ENCODE results near the gene CLDN6. TPM values are rescaled to one million over a fixed set of nuclear protein-coding genes. Genes with fewer than 3 reads are reported as not detected.
"Not testable (repeated sequence)": the region's sequence is repeated elsewhere in the genome, so short reads cannot be mapped to it uniquely, and the experiment has no call there.

The CLDN6 gene
- polyA plus RNA-seq, 1 experiment = 0.07 TPM

DNA sequence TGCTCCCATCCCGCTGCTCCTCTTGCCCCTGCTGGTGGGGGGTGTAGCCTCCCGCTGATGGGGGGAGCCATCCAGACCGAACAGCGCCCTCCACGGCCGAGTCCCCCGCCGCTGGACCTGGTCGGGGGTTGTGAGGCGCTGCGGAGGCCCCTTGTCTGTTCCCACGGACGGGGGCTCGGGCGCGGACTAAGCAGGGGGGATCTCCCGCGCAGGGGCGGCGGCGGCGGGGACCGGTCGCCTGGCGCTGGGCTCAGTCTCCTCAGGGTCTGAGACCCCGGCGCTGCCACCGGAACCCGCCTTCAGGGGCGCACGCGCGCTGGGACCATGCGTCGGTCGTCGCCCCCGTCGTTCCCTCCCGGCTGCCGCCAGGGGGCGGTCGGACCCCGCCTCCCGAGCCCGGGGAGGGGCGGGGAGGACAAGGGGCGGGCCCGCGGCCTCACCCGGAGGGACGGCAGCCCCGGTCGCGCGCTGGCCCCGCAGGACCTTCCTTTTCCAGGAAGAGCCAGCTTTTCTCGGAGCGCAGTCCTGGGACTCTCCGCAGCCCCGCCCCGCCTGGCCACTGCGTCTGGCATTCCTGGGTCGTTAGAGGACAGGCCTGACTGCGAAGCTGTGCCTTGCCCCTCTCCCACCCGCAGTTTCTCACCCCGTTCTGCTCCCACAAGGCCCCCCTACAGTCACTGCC, 41.2 kb upstream of the CLDN6 start:
- Histone ChIP-seq H3K27me3 (ENCODE audit: control insufficient read depth, insufficient read depth, low read length) (no peaks in the 10 kb centered on the region), H3K4me3 (ENCODE audit: low read depth, low read length) (peak overlapping the region; percentile 79), H3K9me3 (ENCODE audit: control insufficient read depth, insufficient read depth, low read length) (no peaks in the 10 kb centered on the region), H3K27ac (ENCODE audit: low read depth, low read length) (peak overlapping the region; percentile 57)
- POLR2A ChIA-PET = interaction anchor here (0.7 to 1.1 kb wide), 4 partner anchors 36 to 107 kb away, joined by 3 to 4 read pairs (median 3); partner anchors contain the start of genes HCFC1R1, THOC6 and ZNF213
- TF ChIP-seq, protein P1, sequence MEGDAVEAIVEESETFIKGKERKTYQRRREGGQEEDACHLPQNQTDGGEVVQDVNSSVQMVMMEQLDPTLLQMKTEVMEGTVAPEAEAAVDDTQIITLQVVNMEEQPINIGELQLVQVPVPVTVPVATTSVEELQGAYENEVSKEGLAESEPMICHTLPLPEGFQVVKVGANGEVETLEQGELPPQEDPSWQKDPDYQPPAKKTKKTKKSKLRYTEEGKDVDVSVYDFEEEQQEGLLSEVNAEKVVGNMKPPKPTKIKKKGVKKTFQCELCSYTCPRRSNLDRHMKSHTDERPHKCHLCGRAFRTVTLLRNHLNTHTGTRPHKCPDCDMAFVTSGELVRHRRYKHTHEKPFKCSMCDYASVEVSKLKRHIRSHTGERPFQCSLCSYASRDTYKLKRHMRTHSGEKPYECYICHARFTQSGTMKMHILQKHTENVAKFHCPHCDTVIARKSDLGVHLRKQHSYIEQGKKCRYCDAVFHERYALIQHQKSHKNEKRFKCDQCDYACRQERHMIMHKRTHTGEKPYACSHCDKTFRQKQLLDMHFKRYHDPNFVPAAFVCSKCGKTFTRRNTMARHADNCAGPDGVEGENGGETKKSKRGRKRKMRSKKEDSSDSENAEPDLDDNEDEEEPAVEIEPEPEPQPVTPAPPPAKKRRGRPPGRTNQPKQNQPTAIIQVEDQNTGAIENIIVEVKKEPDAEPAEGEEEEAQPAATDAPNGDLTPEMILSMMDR (IDR thresholded peaks at IDR 0.05; ENCODE audit: low read depth, low read length) = peak; percentile 61
- peak; percentile 33 for DNase-seq (ENCODE audit: low read depth, low spot score)
- CTCF ChIA-PET = interaction anchor here (0.6 to 2.7 kb wide), 25 partner anchors 10 to 167 kb away, joined by 3 to 57 read pairs (median 5); no protein-coding TSS in a partner anchor

DNA sequence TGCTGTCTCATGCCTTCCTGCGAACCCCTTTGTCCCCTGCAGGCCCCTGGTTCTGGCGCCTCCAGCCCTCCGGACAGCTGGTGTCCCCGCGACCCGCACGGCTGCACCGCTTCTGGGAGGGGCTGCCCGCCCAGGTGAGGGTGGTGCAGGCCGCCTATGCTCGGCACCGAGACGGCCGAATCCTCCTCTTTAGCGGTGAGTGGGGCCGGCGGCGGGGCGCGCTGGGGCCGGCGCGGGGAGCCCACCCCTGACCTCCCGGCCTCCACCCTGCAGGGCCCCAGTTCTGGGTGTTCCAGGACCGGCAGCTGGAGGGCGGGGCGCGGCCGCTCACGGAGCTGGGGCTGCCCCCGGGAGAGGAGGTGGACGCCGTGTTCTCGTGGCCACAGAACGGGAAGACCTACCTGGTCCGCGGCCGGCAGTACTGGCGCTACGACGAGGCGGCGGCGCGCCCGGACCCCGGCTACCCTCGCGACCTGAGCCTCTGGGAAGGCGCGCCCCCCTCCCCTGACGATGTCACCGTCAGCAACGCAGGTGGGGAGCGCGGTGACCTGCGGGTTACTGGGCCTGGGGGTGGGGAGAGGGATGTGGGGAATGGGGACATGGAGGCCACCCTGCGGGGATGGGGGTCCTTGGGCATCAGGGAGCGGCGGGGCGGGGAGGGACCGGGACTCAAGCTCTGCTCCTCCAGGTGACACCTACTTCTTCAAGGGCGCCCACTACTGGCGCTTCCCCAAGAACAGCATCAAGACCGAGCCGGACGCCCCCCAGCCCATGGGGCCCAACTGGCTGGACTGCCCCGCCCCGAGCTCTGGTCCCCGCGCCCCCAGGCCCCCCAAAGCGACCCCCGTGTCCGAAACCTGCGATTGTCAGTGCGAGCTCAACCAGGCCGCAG, 40.4 kb upstream of the CLDN6 start:
- TF ChIP-seq, protein P1 (IDR thresholded peaks at IDR 0.05; ENCODE audit: low read depth, low read length) = no peak
- ChIA-PET POLR2A (interaction anchor here (0.5 to 1.1 kb wide), 5 partner anchors 35 to 129 kb away, joined by 3 to 4 read pairs (median 3); partner anchors contain the start of genes HCFC1R1, OR1F1, THOC6 and ZNF213), CTCF (interaction anchor here (0.5 to 2.7 kb wide), 14 partner anchors 10 to 184 kb away, joined by 3 to 57 read pairs (median 6); no protein-coding TSS in a partner anchor)
- no peaks in the 10 kb centered on the region for H3K27me3 ChIP-seq (ENCODE audit: control insufficient read depth, insufficient read depth, low read length)
- H3K9me3 ChIP-seq (ENCODE audit: control insufficient read depth, insufficient read depth, low read length) = no peaks in the 10 kb centered on the region
- no peak for DNase-seq (ENCODE audit: low read depth, low spot score)
- peak overlapping the region; percentile 79 for H3K4me3 ChIP-seq (ENCODE audit: low read depth, low read length)
- H3K27ac ChIP-seq (ENCODE audit: low read depth, low read length) = no peak overlapping the region

DNA sequence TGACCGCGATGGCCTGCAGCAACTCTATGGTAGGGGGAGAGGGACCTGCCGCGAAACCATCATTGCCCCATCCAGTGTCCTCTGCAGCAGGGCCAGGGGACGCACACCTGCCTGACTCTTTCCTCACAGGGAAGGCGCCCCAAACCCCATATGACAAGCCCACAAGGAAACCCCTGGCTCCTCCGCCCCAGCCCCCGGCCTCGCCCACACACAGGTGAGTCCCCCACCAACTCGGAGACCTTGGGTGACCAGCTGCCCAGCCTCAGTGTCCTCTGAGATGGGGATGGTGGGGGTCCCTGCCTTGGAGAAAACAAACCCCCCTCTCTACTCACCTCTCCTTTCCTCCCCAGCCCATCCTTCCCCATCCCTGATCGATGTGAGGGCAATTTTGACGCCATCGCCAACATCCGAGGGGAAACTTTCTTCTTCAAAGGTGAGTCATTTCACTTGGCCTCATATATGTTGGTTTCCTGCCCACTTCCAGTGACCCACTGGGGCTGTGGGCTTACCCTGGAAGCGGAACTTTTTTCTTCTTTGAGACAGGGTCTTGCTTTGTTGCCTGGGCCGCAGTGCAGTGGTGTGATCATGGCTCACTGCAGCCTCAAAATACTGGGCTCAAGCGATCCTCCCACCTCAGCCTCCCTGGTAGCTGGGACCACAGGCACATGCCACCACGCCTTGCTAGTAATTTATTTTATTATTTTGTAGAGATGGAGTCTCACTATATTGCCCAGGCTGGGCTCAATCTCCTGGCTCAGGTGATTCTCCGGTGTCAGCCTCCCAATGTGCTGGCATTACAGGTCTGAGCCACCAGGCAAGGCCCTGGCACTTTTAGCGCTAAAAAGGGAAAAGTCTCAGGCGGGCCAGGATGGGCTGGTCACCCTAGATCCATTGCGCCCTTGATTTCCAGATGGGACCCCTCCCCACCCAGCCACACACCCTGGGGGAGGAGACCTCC, 39.5 kb upstream of the CLDN6 start:
- TF ChIP-seq, protein P1 (IDR thresholded peaks at IDR 0.05; ENCODE audit: low read depth, low read length) = no peak
- no peaks in the 10 kb centered on the region for H3K9me3 ChIP-seq (ENCODE audit: control insufficient read depth, insufficient read depth, low read length)
- no peak for DNase-seq (ENCODE audit: low read depth, low spot score)
- H3K4me3 ChIP-seq (ENCODE audit: low read depth, low read length) = peak overlapping the region; percentile 79; the same call in 1 of the 2 replicates
- no peaks in the 10 kb centered on the region for H3K27me3 ChIP-seq (ENCODE audit: control insufficient read depth, insufficient read depth, low read length)
- ChIA-PET CTCF (interaction anchor here (1.2 kb wide), 1 partner anchor 65 kb away, joined by 4 read pairs; no protein-coding TSS in a partner anchor), POLR2A (no interaction called here)
- no peak overlapping the region for H3K27ac ChIP-seq (ENCODE audit: low read depth, low read length)

DNA sequence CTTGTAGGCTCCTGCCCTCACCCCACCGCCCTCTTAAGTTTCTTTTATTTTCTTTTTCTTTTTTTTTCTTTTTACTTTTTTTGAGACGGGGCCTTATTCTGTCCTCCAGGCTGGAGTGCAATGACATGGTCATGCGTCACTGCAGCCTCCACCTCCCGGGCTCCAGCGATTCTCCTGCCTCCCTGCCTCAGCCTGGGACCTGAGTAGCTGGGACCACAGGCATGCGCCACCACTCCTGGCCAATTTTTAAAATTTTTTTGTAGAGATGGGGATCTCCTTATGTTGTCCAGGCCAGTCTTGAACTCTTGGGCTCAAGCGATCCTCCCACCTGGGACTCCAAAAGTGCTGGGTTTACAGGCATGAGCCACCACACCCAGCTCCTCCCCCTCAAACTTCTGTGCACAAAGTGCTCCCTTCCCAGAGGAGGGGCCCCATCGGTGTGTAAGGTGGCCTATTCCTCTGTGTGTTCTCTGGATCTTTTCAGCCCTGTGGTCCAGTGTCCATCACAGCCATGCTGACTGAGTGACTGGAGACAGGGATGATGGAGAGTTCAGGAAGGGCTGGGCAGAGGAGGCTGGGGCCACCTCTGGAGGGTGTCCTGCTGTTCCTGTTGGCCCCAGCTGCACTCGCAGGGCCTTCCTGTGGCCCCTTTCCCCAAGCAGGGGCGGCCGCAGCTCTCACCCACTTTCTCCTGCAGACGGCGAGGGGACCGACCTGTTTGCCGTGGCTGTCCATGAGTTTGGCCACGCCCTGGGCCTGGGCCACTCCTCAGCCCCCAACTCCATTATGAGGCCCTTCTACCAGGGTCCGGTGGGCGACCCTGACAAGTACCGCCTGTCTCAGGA, 38.6 kb upstream of the CLDN6 start:
- no peak for DNase-seq (ENCODE audit: low read depth, low spot score)
- Histone ChIP-seq H3K27me3 (ENCODE audit: control insufficient read depth, insufficient read depth, low read length) (no peaks in the 10 kb centered on the region), H3K4me3 (ENCODE audit: low read depth, low read length) (no peak overlapping the region), H3K9me3 (ENCODE audit: control insufficient read depth, insufficient read depth, low read length) (no peaks in the 10 kb centered on the region), H3K27ac (ENCODE audit: low read depth, low read length) (no peak overlapping the region)
- TF ChIP-seq, protein P1 (IDR thresholded peaks at IDR 0.05; ENCODE audit: low read depth, low read length) = no peak
- POLR2A ChIA-PET = no interaction called here
- CTCF ChIA-PET = interaction anchor here (1.3 kb wide), 1 partner anchor 25 kb away, joined by 7 read pairs; no protein-coding TSS in a partner anchor

DNA sequence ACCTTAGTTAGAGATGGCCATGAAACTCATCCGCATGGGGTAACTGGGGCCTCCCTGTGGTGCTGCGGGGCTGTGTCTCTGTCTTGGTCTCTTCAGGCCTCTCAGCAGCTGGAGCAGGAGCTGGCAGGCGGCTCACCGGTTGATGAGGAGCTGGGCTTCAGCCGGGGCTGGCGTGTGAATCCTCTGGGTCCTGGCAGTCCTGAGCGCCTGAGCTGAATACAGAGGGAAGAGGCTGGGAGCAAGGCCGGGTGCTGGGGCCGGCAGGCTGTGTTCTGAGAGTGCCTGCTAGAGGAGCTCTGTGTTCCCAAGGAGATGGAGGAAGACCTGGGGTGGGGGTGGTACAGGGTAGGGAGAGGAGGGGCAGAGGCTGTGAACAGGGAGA, 37.7 kb upstream of the CLDN6 start:
- H3K27me3 ChIP-seq (ENCODE audit: control insufficient read depth, insufficient read depth, low read length); DNase-seq (ENCODE audit: low read depth, low spot score); H3K27ac ChIP-seq (ENCODE audit: low read depth, low read length); H3K4me3 ChIP-seq (ENCODE audit: low read depth, low read length); H3K9me3 ChIP-seq (ENCODE audit: control insufficient read depth, insufficient read depth, low read length): not testable (repeated sequence)
- CTCF ChIA-PET = interaction anchor here (1.3 kb wide), 1 partner anchor 24 kb away, joined by 7 read pairs; no protein-coding TSS in a partner anchor
- POLR2A ChIA-PET = interaction anchor here (0.6 kb wide), 1 partner anchor 102 kb away, joined by 3 read pairs; no protein-coding TSS in a partner anchor
